IPS DF 6.9 (cell line): Measurements from ENCODE around the gene DISC1.
A peak's percentile ranks its signal among the peaks of the same experiment; 100 is the strongest.

Experiments
- DNase-seq: peaks from one replicate; pipeline ENCODE4 v3.0.0-alpha.2; 2013; ENCODE audit warnings: low read depth, low spot score
- H3K27ac ChIP-seq: one replicate; pipeline ENCODE4 v1.5.1; 2013; ENCODE audit warnings: low read length, control low read depth
- H3K27me3 ChIP-seq: 2 replicates; pipeline ENCODE4 v1.6.1; 2013; ENCODE audit warnings: mild to moderate bottlenecking, low read length; ENCODE audit not compliant: control insufficient read depth, insufficient read depth
- H3K36me3 ChIP-seq: 2 replicates; pipeline ENCODE4 v1.6.1; 2013; ENCODE audit warnings: low read length; ENCODE audit not compliant: control insufficient read depth, insufficient read depth
- H3K4me1 ChIP-seq: 2 replicates; pipeline ENCODE4 v1.6.1; 2013; ENCODE audit warnings: low read length; ENCODE audit not compliant: control insufficient read depth, insufficient read depth
- H3K4me3 ChIP-seq: 2 replicates; pipeline ENCODE4 v1.5.1; 2013; ENCODE audit warnings: mild to moderate bottlenecking, low read length
- H3K9me3 ChIP-seq: 2 replicates; pipeline ENCODE4 v1.6.1; 2013; ENCODE audit warnings: low read length, inconsistent platforms; ENCODE audit not compliant: control insufficient read depth, insufficient read depth
- WGBS: extraction: QIAGEN DNeasy Blood & Tissue Kit; methylation state at CpG from one replicate; pipeline ENCODE4 v1.1.7; 2013; ENCODE audit warnings: mixed read lengths, missing lambda C conversion rate; ENCODE audit not compliant: insufficient read length, insufficient coverage; 5-methylcytosine and 5-hydroxymethylcytosine counted together

DISC1 gene

GRCh38 chr1:231925864-231926263 is 299.3 kb downstream of the DISC1 start:
- DNase-seq: no peak
- H3K9me3 ChIP-seq: no peaks in the 10 kb centered on the region
- no peaks in the 10 kb centered on the region for H3K4me1 ChIP-seq
- no peaks in the 10 kb centered on the region for H3K27me3 ChIP-seq
- no peaks in the 10 kb centered on the region for H3K36me3 ChIP-seq
- H3K27ac ChIP-seq: no peak overlapping the region
- H3K4me3 ChIP-seq: no peak overlapping the region
- no CpG with 5 or more reads among the region's 3 CpGs for WGBS

GRCh38 chr1:231926340-231926739 is 299.8 kb downstream of the DISC1 start:
- no peaks in the 10 kb centered on the region for H3K9me3 ChIP-seq
- H3K27me3 ChIP-seq: no peaks in the 10 kb centered on the region
- H3K4me3 ChIP-seq: no peak overlapping the region
- no CpG with 5 or more reads among the region's 1 CpG for WGBS
- DNase-seq: no peak
- no peaks in the 10 kb centered on the region for H3K36me3 ChIP-seq
- H3K27ac ChIP-seq: no peak overlapping the region
- H3K4me1 ChIP-seq: no peaks in the 10 kb centered on the region

GRCh38 chr1:231926933-231927332 is 300.3 kb downstream of the DISC1 start:
- no peaks in the 10 kb centered on the region for H3K9me3 ChIP-seq
- no peak overlapping the region for H3K27ac ChIP-seq
- H3K36me3 ChIP-seq: no peaks in the 10 kb centered on the region
- no CpG with 5 or more reads among the region's 2 CpGs for WGBS
- H3K27me3 ChIP-seq: no peaks in the 10 kb centered on the region
- H3K4me1 ChIP-seq: no peaks in the 10 kb centered on the region
- no peak for DNase-seq
- H3K4me3 ChIP-seq: no peak overlapping the region

- no peak for DNase-seq
- Histone ChIP-seq H3K4me1 (no peaks in the 10 kb centered on the region), H3K36me3 (no peaks in the 10 kb centered on the region), H3K27me3 (no peaks in the 10 kb centered on the region), H3K9me3 (no peaks in the 10 kb centered on the region), H3K4me3 (no peak overlapping the region), H3K27ac (no peak overlapping the region)
- no CpG with 5 or more reads among the region's 7 CpGs for WGBS
Measured at GRCh38 chr1:231927431-231927830, 300.8 kb downstream of the DISC1 start.

- H3K9me3 ChIP-seq: no peaks in the 10 kb centered on the region
- no peaks in the 10 kb centered on the region for H3K4me1 ChIP-seq
- WGBS: no CpG with 5 or more reads among the region's 8 CpGs
- no peaks in the 10 kb centered on the region for H3K36me3 ChIP-seq
- no peak overlapping the region for H3K27ac ChIP-seq
- no peak for DNase-seq
- no peak overlapping the region for H3K4me3 ChIP-seq
- H3K27me3 ChIP-seq: no peaks in the 10 kb centered on the region
Measured at GRCh38 chr1:231929311-231929710, 302.7 kb downstream of the DISC1 start.

GRCh38 chr1:231930257-231930947 is 303.8 kb downstream of the DISC1 start:
- WGBS: no CpG with 5 or more reads among the region's 7 CpGs
- H3K4me1 ChIP-seq: no peaks in the 10 kb centered on the region
- no peak for DNase-seq

GRCh38 chr1:231931146-231931545 is 304.6 kb downstream of the DISC1 start:
- Histone ChIP-seq H3K4me1 (no peaks in the 10 kb centered on the region), H3K9me3 (no peaks in the 10 kb centered on the region), H3K4me3 (no peak overlapping the region), H3K36me3 (no peaks in the 10 kb centered on the region), H3K27ac (no peak overlapping the region), H3K27me3 (no peaks in the 10 kb centered on the region)
- DNase-seq: no peak
- WGBS: no CpG with 5 or more reads among the region's 4 CpGs

More at GRCh38 chr1:231930257-231930947, 303.8 kb downstream of the DISC1 start:
- Histone ChIP-seq H3K4me3 (no peak overlapping the region), H3K27ac (no peak overlapping the region), H3K27me3 (no peaks in the 10 kb centered on the region), H3K36me3 (no peaks in the 10 kb centered on the region), H3K9me3 (no peaks in the 10 kb centered on the region)

- Histone ChIP-seq H3K27me3 (no peaks in the 10 kb centered on the region), H3K27ac (no peak overlapping the region), H3K4me3 (no peak overlapping the region), H3K36me3 (no peaks in the 10 kb centered on the region), H3K4me1 (no peaks in the 10 kb centered on the region), H3K9me3 (no peaks in the 10 kb centered on the region)
- WGBS: no CpG with 5 or more reads among the region's 4 CpGs
- DNase-seq: peak; percentile 79
Measured at GRCh38 chr1:231931846-231932454, 305.4 kb downstream of the DISC1 start.

- Histone ChIP-seq H3K4me1 (no peaks in the 10 kb centered on the region; the same call in 1 of the 2 replicates), H3K27me3 (no peaks in the 10 kb centered on the region), H3K4me3 (no peak overlapping the region), H3K9me3 (no peaks in the 10 kb centered on the region), H3K36me3 (no peaks in the 10 kb centered on the region), H3K27ac (no peak overlapping the region)
- no peak for DNase-seq
- 100% methylated on average over 1 of the region's 15 CpGs for WGBS
Measured at GRCh38 chr1:231933711-231934626, 307.4 kb downstream of the DISC1 start.

GRCh38 chr1:231934797-231935196 is 308.2 kb downstream of the DISC1 start:
- H3K9me3 ChIP-seq: no peaks in the 10 kb centered on the region
- no peaks in the 10 kb centered on the region for H3K36me3 ChIP-seq
- no peak overlapping the region for H3K27ac ChIP-seq
- H3K4me3 ChIP-seq: no peak overlapping the region
- H3K27me3 ChIP-seq: no peaks in the 10 kb centered on the region
- no peaks in the 10 kb centered on the region; the same call in 1 of the 2 replicates for H3K4me1 ChIP-seq
- no CpG with 5 or more reads among the region's 5 CpGs for WGBS
- no peak for DNase-seq
